Frontal cortex (tissue), 4 donors: Measurements from ENCODE around the gene DNASE2B. TPM values are rescaled to one million over a fixed set of nuclear protein-coding genes. Genes with fewer than 3 reads are reported as not detected.
A peak's percentile ranks its signal among the peaks of the same experiment; 100 is the strongest.

Experiments used
- DNase-seq, 2 donors: peaks; one replicate each; pipeline ENCODE4 v3.0.0; 2012; ENCODE audit warnings: low spot score in 2 of 2
- FAIRE-seq: peaks from 2 replicates; lab custom pipeline; 2012; peaks lifted over from hg19 to GRCh38; lab: Jason Lieb, UNC
- total RNA-seq: library from RNA; depleted of rRNA; stranded (reverse); fragments of >200 nt; gene quantifications from one replicate; pipeline ENCODE4 v1.2.3, GENCODE V29; 2014
- donor health status: control.
- donor health status: control.
- donor health status: control.

The DNASE2B gene
- total RNA-seq, 1 donor from 2014 or later, result not detected

DNA sequence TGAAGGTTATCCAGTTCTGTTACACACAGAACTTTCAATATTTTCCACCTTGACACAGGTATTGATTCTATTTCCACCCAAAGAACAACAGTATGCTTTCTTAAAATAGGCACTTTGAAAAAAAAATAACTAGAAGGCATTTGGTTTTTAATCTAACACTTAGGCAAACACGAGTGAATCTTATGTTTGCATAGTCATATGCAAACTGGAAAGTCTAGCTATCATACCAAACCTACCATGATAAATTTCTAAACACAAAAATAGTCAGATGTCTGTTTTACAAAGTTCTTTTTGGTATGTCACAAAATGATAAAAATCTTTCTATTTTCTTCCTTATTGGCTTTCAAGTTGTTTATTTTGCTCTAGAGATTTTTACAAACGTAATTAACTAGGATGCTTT lies 11.6 kb downstream of the DNASE2B start:
- DNase-seq (no peak), FAIRE-seq (no peak)

DNA sequence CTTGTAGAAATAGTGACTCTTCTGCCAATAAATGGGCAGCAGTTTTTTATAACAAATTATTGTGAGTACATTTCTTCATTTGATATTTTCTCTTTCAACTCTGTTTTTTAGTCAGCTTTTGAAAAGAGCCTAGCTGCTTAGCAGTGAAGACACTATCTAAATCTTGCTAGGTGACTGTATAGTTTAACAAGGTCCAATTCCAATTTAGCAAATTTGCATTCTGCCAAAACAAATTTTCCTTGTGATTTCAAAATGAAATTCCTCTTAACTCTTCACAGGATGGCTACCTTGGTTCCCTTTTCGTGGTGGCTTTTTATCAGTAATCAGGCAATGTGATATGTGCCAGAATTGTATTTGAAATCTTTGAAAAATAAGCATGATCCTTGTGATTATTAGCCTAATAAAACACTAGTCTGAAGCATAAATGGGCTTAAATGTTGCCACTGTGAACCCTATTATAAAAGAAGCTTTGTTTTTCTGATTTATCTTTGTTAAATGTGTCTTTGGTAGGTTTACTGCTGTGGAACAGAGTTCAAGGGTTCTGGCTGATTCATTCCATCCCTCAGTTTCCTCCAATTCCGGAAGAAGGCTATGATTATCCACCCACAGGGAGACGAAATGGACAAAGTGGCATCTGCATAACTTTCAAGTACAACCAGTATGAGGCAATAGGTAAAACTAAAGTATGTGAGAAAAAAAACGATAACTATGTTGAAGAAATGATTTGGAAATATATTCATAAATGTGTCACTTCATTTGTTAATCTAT lies 12.2 kb downstream of the DNASE2B start:
- no peak for DNase-seq

DNA sequence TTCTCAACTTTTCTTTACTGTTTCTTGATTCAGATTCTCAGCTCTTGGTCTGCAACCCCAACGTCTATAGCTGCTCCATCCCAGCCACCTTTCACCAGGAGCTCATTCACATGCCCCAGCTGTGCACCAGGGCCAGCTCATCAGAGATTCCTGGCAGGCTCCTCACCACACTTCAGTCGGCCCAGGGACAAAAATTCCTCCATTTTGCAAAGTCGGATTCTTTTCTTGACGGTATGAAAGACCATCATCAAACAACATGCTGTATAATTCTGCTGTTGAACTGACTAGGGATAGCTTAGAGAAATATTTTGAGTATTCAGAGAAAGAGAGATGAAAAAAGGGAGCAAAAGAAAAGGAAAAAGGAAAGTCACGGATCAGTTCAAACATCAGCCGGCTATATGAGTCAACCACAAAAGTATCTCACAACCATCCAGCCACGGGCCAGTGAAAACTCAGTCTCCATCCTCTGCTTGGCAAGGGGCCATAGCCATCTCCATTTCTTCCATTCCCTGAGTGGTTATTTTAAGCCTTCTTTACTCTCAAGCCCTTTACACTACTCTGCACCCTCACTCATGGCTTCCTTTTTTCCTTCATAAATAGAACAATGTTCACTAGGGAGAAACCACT lies 14.1 kb downstream of the DNASE2B start:
- DNase-seq, result no peak
- no peak for FAIRE-seq

More for the DNA sequence above, 12.2 kb downstream of the DNASE2B start:
- no peak for FAIRE-seq

- DNase-seq, result no peak
- no peak for FAIRE-seq
These were observed 17.1 kb downstream of the DNASE2B start for GRCh38 chr1:84415396-84415795.

DNA sequence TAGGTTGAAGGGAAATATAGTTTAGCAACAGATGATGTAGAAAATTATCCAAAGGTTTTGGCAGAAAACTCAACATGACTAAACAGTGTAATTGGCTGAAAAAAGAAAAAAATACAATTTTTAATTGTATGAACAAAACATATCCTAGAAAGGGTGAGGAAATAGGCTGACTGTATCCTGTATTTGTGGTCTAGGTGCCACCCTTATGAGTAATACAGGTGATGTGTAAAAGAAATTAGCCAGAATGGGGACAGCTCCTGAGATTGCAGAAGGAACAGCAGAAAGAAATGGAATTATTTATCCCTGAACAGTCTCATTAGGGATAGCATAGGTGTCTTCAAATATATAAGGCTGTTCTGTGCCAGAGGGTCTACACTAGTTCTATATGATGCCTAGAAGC lies 24.6 kb downstream of the DNASE2B start:
- no peak for FAIRE-seq

GRCh38 chr1:84424513-84425149 lies 26.3 kb downstream of the DNASE2B start:
- FAIRE-seq, result no peak
- no peak for DNase-seq

More for the DNA sequence above, 24.6 kb downstream of the DNASE2B start:
- no peak for DNase-seq

DNA sequence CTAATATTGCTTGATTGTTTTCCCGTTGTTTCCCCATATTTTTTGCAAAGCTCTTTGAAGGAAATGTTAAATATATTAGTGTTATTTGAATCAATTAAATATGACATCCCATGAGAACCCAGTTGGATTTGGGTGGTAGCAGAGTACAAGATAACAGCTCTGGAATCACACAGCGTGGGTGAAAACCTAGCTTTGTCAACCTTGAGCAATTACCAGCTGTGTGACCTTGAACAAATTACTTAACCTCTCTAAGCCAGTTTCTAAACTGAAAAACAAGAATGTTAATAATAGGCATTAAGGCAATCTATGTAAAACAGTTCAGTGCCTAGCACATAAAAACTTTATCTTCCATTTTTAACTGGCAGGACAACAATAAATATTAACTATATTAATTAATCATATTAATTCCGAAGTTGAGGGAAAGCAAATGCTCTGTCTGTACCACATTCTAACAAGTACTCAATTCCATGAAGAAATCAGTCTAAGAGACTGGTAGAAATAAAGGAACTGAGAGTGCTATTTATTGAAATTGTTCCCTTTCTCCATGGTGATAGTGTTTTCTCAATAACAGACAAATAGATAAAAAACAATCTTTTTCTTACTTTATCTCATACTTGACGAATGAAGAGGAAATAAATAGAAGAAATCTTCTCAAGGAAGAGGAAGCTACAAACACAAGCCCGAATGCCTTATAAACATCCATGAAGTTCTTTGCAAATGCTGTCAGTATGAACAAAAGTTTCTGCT lies 27.0 kb downstream of the DNASE2B start:
- DNase-seq (no peak), FAIRE-seq (no peak)

DNA sequence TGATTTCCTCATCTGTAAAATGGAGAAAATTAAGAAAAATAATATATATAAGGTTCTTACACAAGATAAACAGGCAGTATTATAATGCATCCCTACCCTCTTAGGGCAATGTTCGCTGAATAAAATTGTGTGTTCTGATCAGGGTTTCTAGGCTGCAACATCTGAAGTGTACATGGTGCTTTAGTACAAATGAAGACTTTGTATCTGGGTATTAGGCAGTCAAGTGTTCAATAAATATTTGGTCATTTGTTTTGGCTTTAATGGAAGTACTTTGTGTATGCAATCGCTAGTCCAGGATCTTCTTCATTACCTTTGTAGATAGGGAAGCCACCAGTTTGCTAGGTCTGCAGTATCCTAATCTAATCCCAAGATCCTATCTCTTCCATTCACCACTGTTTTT lies 28.1 kb downstream of the DNASE2B start:
- DNase-seq, result no peak
- FAIRE-seq, result no peak

GRCh38 chr1:84427250-84428188 lies 29.2 kb downstream of the DNASE2B start:
- DNase-seq, result no peak
- FAIRE-seq, result no peak

DNA sequence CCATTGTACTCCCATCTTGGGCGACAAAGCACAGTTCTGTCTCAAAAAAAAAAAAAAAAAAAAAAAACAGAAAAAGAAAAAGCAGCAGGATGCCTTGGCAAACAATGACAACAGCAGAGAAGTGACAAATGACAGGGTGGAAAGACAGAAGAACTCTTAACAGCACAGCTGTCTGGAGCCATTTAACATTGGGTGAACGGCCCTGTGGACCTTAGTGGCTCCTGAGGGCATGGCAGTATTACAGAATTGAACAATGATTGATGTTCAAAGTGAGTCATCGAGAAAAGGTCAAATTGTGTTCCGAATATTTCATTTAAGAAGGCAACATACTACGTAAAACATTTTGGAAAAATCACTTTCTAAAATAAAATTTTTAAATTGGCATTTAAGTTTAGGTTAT lies 30.0 kb downstream of the DNASE2B start:
- FAIRE-seq, result no peak

GRCh38 chr1:84429231-84429630 lies 30.9 kb downstream of the DNASE2B start:
- FAIRE-seq, result no peak

More for the DNA sequence above, 30.0 kb downstream of the DNASE2B start:
- no peak for DNase-seq

DNA sequence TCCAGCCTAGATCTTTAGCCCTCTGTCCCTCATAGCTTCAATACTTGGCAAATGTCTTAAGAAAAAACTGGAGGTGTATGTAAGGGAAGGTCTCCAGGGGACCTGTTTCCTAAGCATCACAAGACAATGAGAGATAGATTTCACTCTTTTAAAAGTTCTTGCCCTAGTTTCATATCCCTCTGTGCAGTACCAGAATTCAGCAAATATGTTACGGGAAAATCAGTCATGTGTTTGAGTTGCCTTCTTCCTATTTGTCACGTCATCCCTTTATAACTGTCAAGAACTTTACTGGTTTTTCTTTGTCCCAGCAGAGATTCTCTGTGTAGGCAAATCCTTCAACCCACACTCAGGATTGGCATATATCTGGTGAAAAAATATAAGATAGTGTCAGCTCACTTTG lies 32.3 kb downstream of the DNASE2B start:
- DNase-seq (no peak), FAIRE-seq (no peak)

More at GRCh38 chr1:84429231-84429630, 30.9 kb downstream of the DNASE2B start:
- DNase-seq, result no peak

- DNase-seq, result peak; percentile 27 to 33
- peak; percentile 90 for FAIRE-seq
These were observed 35.2 kb downstream of the DNASE2B start for GRCh38 chr1:84433258-84434080.

DNA sequence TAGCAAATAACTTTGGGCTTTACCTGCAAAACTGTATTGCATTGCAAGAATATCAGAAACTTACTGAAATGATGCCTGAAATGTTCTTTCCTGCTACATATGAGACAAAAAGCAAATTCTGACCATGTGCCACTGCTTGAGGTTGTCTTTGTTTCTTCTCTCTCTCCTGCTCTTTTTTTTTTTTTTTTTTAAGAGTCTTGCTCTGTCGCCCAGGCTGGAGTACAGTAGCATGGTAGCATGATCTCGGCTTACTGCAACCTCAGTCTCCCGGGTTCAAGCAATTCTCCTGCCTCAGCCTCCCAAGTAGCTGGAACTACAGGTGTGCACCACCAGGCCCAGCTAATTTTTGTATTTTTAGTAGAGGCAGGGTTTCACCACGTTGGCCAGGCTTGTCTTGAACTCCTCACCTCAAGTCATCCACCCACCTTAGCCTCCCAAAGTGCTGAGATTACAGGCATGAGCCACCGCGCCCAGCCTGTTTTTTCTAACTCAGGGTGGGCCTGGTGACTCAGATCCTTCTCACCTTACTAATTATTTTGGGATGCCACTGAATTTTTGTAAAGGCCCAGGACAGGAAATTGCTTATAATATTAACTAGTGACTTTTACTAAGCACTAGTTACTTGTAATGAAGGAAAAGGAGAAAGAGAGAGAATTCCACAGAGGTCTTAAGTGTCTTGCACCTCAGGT lies 35.9 kb downstream of the DNASE2B start:
- FAIRE-seq (no peak), DNase-seq (no peak)

DNA sequence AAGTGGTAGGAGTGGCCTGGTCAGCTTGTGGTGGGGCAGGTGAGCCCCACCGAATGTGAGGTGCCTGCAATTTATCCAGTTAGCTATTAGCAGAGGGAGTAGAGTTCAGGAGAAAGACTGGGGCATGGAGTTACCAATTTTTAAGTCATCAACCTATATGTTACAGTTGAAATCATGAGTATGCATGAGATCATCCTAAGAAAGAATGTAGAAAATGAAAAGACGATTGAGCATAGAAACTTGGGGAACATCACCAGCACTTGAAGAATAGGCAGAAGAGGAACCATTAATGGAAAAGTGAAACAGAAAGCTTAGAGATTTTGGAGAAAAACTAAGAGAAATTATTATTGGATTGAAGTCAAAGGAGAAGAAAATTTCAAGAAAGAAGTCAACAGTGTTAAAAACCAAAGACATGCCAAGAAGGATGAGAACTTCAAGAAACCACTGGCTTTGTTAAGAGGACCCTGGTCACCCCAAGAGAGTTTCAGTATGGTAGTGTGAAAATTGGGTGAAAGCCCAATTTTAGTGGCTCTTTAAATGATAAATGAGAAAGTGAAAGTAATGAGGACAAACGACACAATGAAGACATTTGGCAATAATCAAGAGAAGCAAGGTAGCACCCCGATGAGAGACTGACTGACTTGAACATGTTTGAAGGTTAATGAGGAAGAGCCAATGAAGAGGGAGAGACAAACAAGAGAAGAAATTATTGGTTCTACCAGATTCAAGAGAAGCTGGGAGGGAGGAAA lies 36.7 kb downstream of the DNASE2B start:
- DNase-seq (no peak), FAIRE-seq (no peak)

- FAIRE-seq (no peak), DNase-seq (no peak)
These were observed 38.8 kb downstream of the DNASE2B start for GRCh38 chr1:84436876-84437655.
